Esophagus (tissue), 2 donors: ENCODE data around the gene MYO5A. TPM values are rescaled to one million over a fixed set of nuclear protein-coding genes. Genes with fewer than 3 reads are reported as not detected.
A peak's percentile ranks its signal among the peaks of the same experiment; 100 is the strongest.
"Not testable (repeated sequence)": the region's sequence is repeated elsewhere in the genome, so short reads cannot be mapped to it uniquely, and the experiment has no call there.

Source experiments
- H3K27ac ChIP-seq, 2 donors: one replicate each; pipeline ENCODE4 v1.5.1; 2013; ENCODE audit warnings: low read depth in 2 of 2, mild to moderate bottlenecking in 2 of 2, inconsistent platforms in 1 of 2, low read length in 1 of 2, moderate library complexity in 1 of 2
- H3K27me3 ChIP-seq, 2 donors: one replicate each; pipeline ENCODE4 v1.6.1; 2013; ENCODE audit warnings: low read length in 2 of 2, control low read depth in 1 of 2, mild to moderate bottlenecking in 1 of 2; ENCODE audit not compliant: insufficient read depth in 2 of 2, control insufficient read depth in 1 of 2
- H3K36me3 ChIP-seq, 2 donors: one replicate each; pipeline ENCODE4 v1.6.1; 2013; ENCODE audit warnings: low read length in 1 of 2; ENCODE audit not compliant: control insufficient read depth in 2 of 2, insufficient read depth in 2 of 2
- H3K4me1 ChIP-seq, 2 donors: one replicate each; pipeline ENCODE4 v1.6.1; 2013; ENCODE audit warnings: low read length in 1 of 2; ENCODE audit not compliant: control insufficient read depth in 2 of 2, insufficient read depth in 2 of 2
- H3K4me3 ChIP-seq, 2 donors: one replicate each; pipeline ENCODE4 v1.5.1; 2013; ENCODE audit warnings: low read length in 2 of 2, mild to moderate bottlenecking in 2 of 2, low read depth in 1 of 2, moderate library complexity in 1 of 2
- H3K9me3 ChIP-seq, 2 donors: one replicate each; pipeline ENCODE4 v1.6.1; 2013; ENCODE audit warnings: mild to moderate bottlenecking in 2 of 2, low read depth in 1 of 2, low read length in 1 of 2, moderate library complexity in 1 of 2; ENCODE audit not compliant: control insufficient read depth in 2 of 2, insufficient read depth in 1 of 2
- WGBS, 2 donors: extraction: QIAGEN DNeasy Blood & Tissue Kit; methylation state at CpG; one replicate each; pipeline ENCODE4 v1.1.7; 2013; 5-methylcytosine and 5-hydroxymethylcytosine counted together
- polyA plus RNA-seq, 2 donors: library from polyadenylated mRNA; stranded (reverse); fragments of 200-250 nt; gene quantifications; one replicate each; pipeline ENCODE4 v1.2.3, GENCODE V29; 2013
- donor health status: healthy with polysubstance abuse.
- donor health status: Bipolar disorder and iron deficiency.

Gene MYO5A
- polyA plus RNA-seq, result 1 to 10 TPM; 1.6 to 1.9 TPM

DNA sequence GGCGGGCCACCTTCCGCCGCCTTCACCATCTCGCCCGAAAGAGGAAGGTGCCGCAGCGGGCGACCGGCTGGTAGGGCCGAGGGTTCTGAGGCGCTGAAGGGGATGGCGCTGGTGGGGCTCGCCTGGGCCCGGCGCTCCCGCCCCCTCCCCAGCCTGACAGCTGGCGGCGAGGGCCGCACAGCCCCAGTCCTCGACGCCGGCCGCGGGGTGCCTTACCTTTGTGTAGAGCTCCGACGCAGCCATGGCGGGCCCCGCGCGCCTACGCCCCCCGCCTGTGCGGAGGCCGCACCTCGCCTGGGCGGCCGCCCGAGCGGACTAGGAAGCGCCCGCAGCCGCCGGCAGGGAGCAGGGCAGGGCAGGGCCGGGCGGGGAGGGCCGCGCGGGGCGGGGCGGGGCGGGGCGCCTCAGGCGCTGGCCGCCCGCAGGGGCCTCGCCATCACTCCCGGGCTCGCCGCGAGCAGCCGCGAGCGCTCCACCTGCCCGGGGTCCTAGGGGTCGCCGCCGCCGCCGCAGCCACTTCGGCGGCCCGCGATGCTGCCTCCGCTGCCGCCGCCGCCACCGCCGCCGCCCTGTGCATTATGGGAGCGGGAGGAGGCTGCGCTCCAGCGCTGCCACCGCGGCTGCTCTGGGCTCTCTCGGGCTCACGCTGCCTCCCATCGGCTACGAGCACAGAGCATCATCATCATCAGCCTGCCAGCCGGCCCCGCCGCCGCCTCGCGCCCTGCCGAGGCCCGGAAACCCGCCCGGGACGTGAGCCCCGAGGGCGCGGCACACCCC, at the start of gene MYO5A:
TSS of gene MYO5A (minus strand) at position 317 of the 777 bp plus-strand sequence. CDS start at position 243, 74 bp downstream.
- Histone ChIP-seq H3K27ac (peak within 1 kb of the TSS; percentile 73 to 82), H3K4me1 (peaks cover 0 to 3% of the 10 kb centered on the region in 2 donors), H3K9me3 (no peaks in the 10 kb centered on the region), H3K4me3 (peak within 1 kb of the TSS; percentile 64 to 70), H3K36me3 (no peaks in the 10 kb centered on the region), H3K27me3 (peaks cover 0 to 2% of the 10 kb centered on the region in 2 donors)
- 0 to 1% methylated on average over 32 to 103 of the region's 103 CpGs for WGBS, 2 donors

DNA sequence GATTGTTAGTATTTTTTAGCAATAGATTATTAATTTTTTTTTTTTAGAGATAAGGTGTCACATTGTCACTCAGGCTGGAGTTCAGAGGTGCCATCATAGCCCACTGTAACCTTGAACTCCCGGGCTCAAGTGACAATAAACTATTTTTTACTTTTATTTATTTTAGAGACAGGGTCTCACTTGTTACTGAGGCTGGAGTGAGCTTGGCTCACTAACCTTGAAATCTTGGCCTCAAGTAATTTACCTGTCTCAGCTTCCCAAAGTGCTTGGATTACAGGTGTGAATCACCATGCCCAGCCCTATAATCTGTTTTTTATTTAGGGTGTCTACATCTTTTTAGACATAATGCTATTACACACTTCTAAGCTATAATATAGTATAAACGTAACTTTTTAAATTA, 48.0 kb upstream of the MYO5A start:
- Histone ChIP-seq H3K9me3 (no peaks in the 10 kb centered on the region), H3K4me3 (no peak overlapping the region), H3K27ac (no peak overlapping the region), H3K27me3 (no peaks in the 10 kb centered on the region), H3K36me3 (peaks cover 0 to 2% of the 10 kb centered on the region in 2 donors), H3K4me1 (no peaks in the 10 kb centered on the region)
- WGBS, 2 donors, result 91 to 96% methylated on average over 2 of the region's 2 CpGs

DNA sequence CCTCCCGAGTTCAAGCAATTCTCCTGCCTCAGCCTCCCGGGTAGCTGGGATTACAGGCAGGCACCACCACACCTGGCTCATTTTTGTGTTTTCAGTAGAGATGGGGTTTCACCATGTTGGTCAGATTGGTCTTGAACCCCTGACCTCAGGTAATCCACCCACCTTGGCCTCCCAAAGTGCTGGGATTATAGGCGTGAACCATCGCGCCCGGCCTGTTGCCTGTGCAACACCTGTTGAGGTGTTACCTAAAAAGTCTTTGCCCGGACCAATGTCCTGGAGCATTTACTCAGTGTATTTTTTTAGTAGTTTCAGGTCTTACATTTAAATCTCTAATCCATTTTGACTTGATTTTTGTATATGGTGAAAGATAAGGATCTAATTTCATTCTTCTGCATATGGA, 46.9 kb upstream of the MYO5A start:
- H3K4me3 ChIP-seq, H3K36me3 ChIP-seq, H3K27ac ChIP-seq, H3K9me3 ChIP-seq, H3K27me3 ChIP-seq, H3K4me1 ChIP-seq: not testable (repeated sequence)
- 81 to 86% methylated on average over 7 of the region's 7 CpGs for WGBS, 2 donors

DNA sequence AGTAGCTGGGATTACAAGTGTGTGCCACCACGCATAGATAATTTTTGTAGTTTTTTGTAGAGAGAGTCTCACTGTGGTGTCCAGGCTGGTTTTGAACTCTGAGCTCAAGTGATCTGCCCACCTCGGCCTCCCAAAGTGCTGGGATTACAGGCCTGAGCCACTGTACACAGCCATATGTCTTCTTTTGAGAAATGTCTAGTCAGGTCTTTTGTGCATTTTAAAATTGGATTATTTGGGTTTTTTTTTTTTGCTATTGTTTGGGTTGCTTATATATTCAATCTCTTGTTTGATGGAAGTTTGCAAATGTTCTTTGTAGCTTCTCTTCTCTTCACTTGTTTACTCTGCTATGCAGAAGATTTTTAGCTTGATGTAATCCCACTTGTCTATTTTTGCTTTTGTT, 46.4 kb upstream of the MYO5A start:
- Histone ChIP-seq H3K36me3 (peaks cover 0 to 2% of the 10 kb centered on the region in 2 donors), H3K4me1 (no peaks in the 10 kb centered on the region), H3K4me3 (no peak overlapping the region), H3K9me3 (no peaks in the 10 kb centered on the region), H3K27me3 (no peaks in the 10 kb centered on the region), H3K27ac (no peak overlapping the region)
- 92 to 98% methylated on average over 2 of the region's 2 CpGs for WGBS, 2 donors

DNA sequence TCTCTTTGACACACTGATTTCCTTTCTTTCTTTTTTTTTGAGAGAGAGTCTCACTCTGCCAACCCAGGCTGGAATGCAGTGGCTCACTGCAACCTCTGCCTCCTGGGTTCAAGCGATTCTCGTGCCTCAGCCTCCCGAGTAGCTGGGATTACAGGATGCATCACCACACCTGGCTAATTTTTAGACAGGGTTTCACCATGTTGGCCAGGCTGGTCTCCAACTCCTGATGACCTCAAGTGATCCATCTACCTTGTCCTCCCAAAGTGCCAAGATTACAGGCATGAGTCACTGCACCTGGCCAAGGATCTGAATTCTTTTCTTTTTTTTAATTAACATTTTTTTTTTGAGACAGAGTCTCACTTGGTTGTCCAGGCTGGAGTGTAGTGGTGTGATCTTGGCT, 45.9 kb upstream of the MYO5A start:
- 91% methylated on average over 3 of the region's 3 CpGs for WGBS, 2 donors
- not testable (repeated sequence) for H3K27me3 ChIP-seq, H3K4me1 ChIP-seq, H3K4me3 ChIP-seq, H3K9me3 ChIP-seq, H3K36me3 ChIP-seq, H3K27ac ChIP-seq

DNA sequence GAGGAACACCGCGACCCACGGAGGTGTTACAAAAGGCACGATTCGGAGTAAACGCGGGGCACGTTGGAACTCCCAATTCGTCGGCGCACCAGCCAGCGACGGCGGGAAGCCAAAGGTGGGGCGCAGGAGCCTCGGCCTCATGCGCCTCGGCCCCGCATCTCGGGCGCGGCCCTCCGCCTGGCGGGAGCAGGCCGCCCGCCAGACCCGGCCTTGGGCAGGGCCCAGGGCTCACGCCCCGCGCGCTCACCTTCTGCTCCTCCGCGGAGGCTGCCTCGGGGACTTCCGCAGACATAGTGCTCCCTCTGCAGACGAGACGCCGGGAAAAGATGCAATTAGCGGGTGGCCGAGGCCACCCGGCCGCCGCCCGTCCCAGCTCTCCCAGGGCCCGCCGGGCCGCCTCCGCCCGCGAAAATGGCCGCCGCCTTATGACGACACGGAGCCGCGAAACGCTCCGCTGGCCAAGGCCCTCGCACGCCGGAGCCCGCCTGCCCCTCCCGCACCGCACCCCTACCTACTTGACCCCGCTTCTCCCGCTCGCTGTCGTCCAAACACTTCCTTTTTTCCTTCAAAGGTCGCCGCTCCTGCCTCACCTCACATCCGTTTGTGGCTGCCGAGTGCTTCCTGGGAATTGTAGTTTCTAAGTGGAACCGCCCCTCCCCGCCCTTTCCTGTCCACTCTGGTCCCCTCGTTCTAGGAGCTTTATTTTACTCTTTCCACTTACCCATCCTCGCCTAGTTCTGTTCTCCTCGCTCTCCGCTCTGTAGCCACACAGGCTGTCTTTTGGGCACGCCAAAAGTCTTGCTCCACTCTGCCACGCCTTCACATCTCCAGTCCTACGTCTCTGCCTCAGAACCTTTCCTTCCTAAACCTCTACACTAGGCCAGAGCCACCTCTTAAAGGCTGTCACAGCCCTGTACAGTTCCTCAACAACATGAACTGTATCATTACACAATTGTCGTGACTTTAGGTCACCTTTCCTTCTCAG, 40.2 kb upstream of the MYO5A start, which contains the start of gene ARPP19:
TSS of gene ARPP19 (minus strand) at position 430 of the 985 bp plus-strand sequence. CDS start at position 292, 138 bp downstream.
- Histone ChIP-seq H3K36me3 (no peaks in the 10 kb centered on the region), H3K4me3 (peak within 1 kb of the TSS; percentile 73 to 87), H3K27ac (peak within 1 kb of the TSS; percentile 96 to 98), H3K9me3 (no peaks in the 10 kb centered on the region), H3K27me3 (no peaks in the 10 kb centered on the region), H3K4me1 (peaks cover 0 to 2% of the 10 kb centered on the region in 2 donors)
- 5 to 7% methylated on average over 68 to 82 of the region's 82 CpGs for WGBS, 2 donors

DNA sequence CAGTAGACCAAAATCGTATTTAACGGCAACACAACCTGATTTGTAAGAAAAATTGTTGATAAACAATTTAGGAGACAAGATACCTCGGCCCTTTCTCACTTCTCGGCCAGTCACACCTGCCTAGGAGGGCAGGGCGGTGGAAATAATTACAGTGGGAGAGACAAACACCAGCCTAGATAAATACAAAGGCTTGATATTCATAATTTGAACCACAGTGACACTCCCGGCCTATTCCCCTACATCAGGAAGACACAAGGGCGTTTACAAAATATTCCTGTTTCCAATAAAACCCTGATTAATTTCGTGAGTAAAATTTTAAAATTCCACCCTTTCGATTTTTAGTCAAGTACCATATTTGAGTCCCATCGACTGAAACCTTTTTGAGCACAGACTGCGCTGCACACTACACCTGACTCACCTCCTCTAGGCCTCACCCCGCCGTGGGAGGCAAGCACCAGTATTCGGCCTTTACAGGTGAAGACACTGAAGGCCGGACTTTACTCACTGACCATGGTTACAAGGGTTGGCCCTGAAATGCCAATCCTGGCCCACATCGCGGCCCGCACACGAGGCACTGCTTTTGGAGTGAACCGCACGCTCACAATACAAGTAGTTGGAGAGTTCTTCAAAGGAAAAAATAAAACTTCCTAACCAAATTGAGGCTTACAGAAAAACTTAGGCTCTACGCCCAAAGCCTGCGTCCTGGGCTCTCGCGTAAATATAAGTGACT, 39.4 kb upstream of the MYO5A start:
- Histone ChIP-seq H3K9me3 (no peaks in the 10 kb centered on the region), H3K27ac (peak overlapping the region; percentile 96 to 98), H3K27me3 (no peaks in the 10 kb centered on the region), H3K4me1 (peaks cover 0 to 2% of the 10 kb centered on the region in 2 donors), H3K36me3 (no peaks in the 10 kb centered on the region), H3K4me3 (peak overlapping the region; percentile 73 to 87)
- WGBS, 2 donors, result 2 to 3% methylated on average over 25 of the region's 25 CpGs

DNA sequence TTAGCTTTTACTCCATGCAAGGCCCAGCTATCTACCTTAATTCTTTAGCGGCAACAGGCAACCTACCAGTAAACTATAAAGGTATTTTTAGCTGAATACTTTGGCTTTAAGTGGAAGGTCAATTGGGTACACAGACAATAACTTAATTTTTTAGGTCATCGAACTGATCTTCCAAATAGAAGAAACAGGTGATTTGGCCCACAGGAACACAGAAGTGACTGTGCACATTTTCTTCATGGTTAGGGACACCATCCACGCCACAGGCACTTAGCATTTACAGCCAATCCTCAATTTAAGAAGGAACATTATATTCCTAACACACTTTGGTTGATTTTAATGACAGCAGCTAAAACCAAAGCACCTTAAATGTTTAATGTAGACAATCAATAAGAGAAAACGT, 38.2 kb upstream of the MYO5A start:
- H3K36me3 ChIP-seq, result no peaks in the 10 kb centered on the region
- H3K27me3 ChIP-seq, result no peaks in the 10 kb centered on the region
- no peak overlapping the region for H3K27ac ChIP-seq
- peak overlapping the region in 1 of 2 donors; percentile 11 for H3K4me3 ChIP-seq
- H3K9me3 ChIP-seq, result no peaks in the 10 kb centered on the region
- WGBS, 2 donors, result 45 to 48% methylated on average over 4 of the region's 4 CpGs
- H3K4me1 ChIP-seq, result peaks cover 0 to 2% of the 10 kb centered on the region in 2 donors
